ENCODE results near the gene PDSS2. TPM values are rescaled to one million over a fixed set of nuclear protein-coding genes. Genes with fewer than 3 reads are reported as not detected.
"Not testable (repeated sequence)": the region's sequence is repeated elsewhere in the genome, so short reads cannot be mapped to it uniquely, and the experiment has no call there.

The PDSS2 gene
- total RNA-seq, 3 donors from 2014 or later (not counting 1 experiment from before 2014, with no cell fraction given), result 11.2 to 15.5 (median 14.2) TPM

DNA sequence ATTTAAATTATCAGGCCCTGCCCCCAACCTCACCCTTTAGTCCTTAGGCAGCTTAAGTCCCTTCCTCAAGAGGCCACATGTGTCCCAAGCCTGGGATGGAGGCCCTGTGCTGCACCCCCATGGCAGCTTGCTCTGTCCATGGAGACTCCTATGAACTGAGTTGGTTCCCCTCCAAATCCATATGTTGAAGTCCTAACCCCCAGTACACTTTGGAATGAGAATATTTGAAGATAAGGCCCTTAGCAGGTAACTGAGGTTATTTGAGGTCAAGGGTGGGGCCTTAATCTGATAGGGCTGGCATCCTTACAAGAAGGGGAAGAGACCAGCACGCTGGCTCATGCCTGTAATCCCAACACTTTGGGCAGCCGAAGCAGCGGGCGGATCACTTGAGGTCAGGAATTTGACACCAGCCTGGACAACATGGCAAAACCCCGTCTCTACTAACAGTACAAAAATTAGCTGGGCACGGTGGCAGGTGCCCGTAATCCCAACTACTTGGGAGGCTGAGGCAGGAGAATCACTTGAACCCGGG, 337.3 kb downstream of the PDSS2 start:
- Histone ChIP-seq H3K36me3 (ENCODE audit: control insufficient read depth, insufficient read depth, low read length) (no peaks in the 10 kb centered on the region), H3K27ac (ENCODE audit: low read length) (no peak overlapping the region), H3K27me3 (ENCODE audit: control insufficient read depth, insufficient read depth, low read length) (peaks cover 4% of the 10 kb centered on the region), H3K4me3 (ENCODE audit: low read length) (no peak overlapping the region), H3K9me3 (ENCODE audit: control insufficient read depth, insufficient read depth, low read length) (no peaks in the 10 kb centered on the region), H3K4me1 (ENCODE audit: control insufficient read depth, insufficient read depth, low read length) (no peaks in the 10 kb centered on the region)
- no peak for TF ChIP-seq CTCF (IDR thresholded peaks at IDR 0.05)
- Mint-ChIP-seq H3K27ac (no peak overlapping the region), H3K9me3 (no peaks in the 10 kb centered on the region), H3K4me3 (no peak overlapping the region), H3K27me3 (ENCODE audit: low read depth in 2 of 2) (peaks cover 1 to 8% of the 10 kb centered on the region in 2 donors), H3K4me1 (no peaks in the 10 kb centered on the region), H3K36me3 (no peaks in the 10 kb centered on the region)
- 93% methylated on average over 8 of the region's 8 CpGs for WGBS (ENCODE audit: insufficient coverage)
- no peak for ATAC-seq
- no peak for DNase-seq
- intact Hi-C loops (cut with micrococcal nuclease), result no loop called here

DNA sequence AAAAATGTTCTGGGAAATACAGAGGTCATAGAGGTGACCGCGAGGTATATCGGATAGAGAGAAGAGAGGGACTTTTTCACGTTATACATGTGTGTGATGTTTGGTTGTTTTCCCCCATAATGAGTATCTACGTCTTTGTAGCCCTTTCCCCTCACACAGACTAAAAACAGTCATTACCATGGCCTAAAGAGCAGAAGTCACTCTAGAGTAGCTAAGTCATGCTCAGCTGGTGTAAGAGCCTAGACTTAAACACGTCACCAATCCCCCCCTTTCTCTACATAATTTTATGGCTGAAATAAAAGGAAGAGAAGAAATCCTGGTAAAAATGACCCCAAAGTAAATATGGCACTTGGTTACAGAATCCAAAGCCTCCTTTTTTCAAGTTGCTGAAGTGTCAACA, 338.1 kb downstream of the PDSS2 start:
- Histone ChIP-seq H3K4me1 (ENCODE audit: control insufficient read depth, insufficient read depth, low read length) (peaks cover 5% of the 10 kb centered on the region), H3K4me3 (ENCODE audit: low read length) (no peak overlapping the region), H3K36me3 (ENCODE audit: control insufficient read depth, insufficient read depth, low read length) (no peaks in the 10 kb centered on the region), H3K27ac (ENCODE audit: low read length) (no peak overlapping the region), H3K9me3 (ENCODE audit: control insufficient read depth, insufficient read depth, low read length) (no peaks in the 10 kb centered on the region), H3K27me3 (ENCODE audit: control insufficient read depth, insufficient read depth, low read length) (peaks cover 5% of the 10 kb centered on the region)
- DNase-seq, result no peak
- intact Hi-C loops (cut with micrococcal nuclease), result no loop called here
- Mint-ChIP-seq H3K4me3 (no peak overlapping the region), H3K4me1 (peaks cover 7% of the 10 kb centered on the region in 2 donors), H3K9me3 (no peaks in the 10 kb centered on the region), H3K27ac (no peak overlapping the region), H3K27me3 (ENCODE audit: low read depth in 2 of 2) (peaks cover 5 to 16% of the 10 kb centered on the region in 2 donors), H3K36me3 (no peaks in the 10 kb centered on the region)
- no peak for ATAC-seq
- WGBS (ENCODE audit: insufficient coverage), result 96% methylated on average over 3 of the region's 6 CpGs
- TF ChIP-seq CTCF (IDR thresholded peaks at IDR 0.05), result no peak

DNA sequence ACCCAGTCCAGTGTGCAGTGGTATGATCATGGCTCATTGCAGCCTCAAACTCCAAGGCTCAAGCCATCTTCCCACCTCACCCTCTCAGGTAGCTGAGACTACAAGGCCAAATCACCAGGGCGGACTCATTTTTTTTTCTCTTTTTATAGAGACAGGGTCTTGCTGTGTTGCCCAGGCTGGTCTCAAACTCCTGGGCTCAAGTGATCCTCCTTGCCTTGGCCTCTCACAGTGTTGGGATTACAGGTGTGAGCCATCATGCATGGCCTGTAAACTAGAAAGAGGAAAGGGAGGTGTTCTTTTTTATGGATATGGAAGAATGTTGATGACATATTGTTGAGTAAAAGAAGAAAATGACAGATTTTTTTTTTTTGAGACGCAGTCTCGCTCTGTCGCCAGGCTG, 339.0 kb downstream of the PDSS2 start:
- no peaks in the 10 kb centered on the region for H3K36me3 ChIP-seq (ENCODE audit: control insufficient read depth, insufficient read depth, low read length)
- H3K4me3 ChIP-seq (ENCODE audit: low read length), result no peak overlapping the region
- ATAC-seq, result no peak
- no peaks in the 10 kb centered on the region for H3K9me3 ChIP-seq (ENCODE audit: control insufficient read depth, insufficient read depth, low read length)
- H3K9me3 Mint-ChIP-seq, result no peaks in the 10 kb centered on the region
- peaks cover 6% of the 10 kb centered on the region for H3K27me3 ChIP-seq (ENCODE audit: control insufficient read depth, insufficient read depth, low read length)
- DNase-seq, result no peak
- H3K27ac ChIP-seq (ENCODE audit: low read length), result no peak overlapping the region
- intact Hi-C loops (cut with micrococcal nuclease), result no loop called here
- H3K27me3 Mint-ChIP-seq (ENCODE audit: low read depth in 2 of 2), result peaks cover 5 to 19% of the 10 kb centered on the region in 2 donors
- TF ChIP-seq CTCF (IDR thresholded peaks at IDR 0.05), result no peak
- H3K4me3 Mint-ChIP-seq, result no peak overlapping the region
- H3K27ac Mint-ChIP-seq, result no peak overlapping the region
- no peaks in the 10 kb centered on the region for H3K36me3 Mint-ChIP-seq
- peaks cover 14% of the 10 kb centered on the region for H3K4me1 ChIP-seq (ENCODE audit: control insufficient read depth, insufficient read depth, low read length)
- 96% methylated on average over 4 of the region's 4 CpGs for WGBS (ENCODE audit: insufficient coverage)
- peaks cover 11% of the 10 kb centered on the region in 2 donors for H3K4me1 Mint-ChIP-seq

GRCh38 chr6:107118976-107119375, 340.4 kb downstream of the PDSS2 start:
- H3K4me3 Mint-ChIP-seq, result no peak overlapping the region
- no peaks in the 10 kb centered on the region for H3K9me3 ChIP-seq (ENCODE audit: control insufficient read depth, insufficient read depth, low read length)
- H3K27me3 Mint-ChIP-seq (ENCODE audit: low read depth in 2 of 2), result peaks cover 5 to 19% of the 10 kb centered on the region in 2 donors
- H3K27ac Mint-ChIP-seq, result no peak overlapping the region
- no peaks in the 10 kb centered on the region for H3K36me3 ChIP-seq (ENCODE audit: control insufficient read depth, insufficient read depth, low read length)
- DNase-seq (no peak), ATAC-seq (no peak)
- 79% methylated on average over 2 of the region's 2 CpGs for WGBS (ENCODE audit: insufficient coverage)
- TF ChIP-seq CTCF (IDR thresholded peaks at IDR 0.05), result no peak
- H3K4me1 ChIP-seq (ENCODE audit: control insufficient read depth, insufficient read depth, low read length), result peaks cover 15% of the 10 kb centered on the region
- no peak overlapping the region for H3K27ac ChIP-seq (ENCODE audit: low read length)
- no peaks in the 10 kb centered on the region for H3K9me3 Mint-ChIP-seq
- H3K36me3 Mint-ChIP-seq, result no peaks in the 10 kb centered on the region
- no peak overlapping the region for H3K4me3 ChIP-seq (ENCODE audit: low read length)
- peaks cover 6% of the 10 kb centered on the region for H3K27me3 ChIP-seq (ENCODE audit: control insufficient read depth, insufficient read depth, low read length)
- intact Hi-C loops (cut with micrococcal nuclease), result no loop called here
- peaks cover 12% of the 10 kb centered on the region in 2 donors for H3K4me1 Mint-ChIP-seq

- H3K4me3 Mint-ChIP-seq; intact Hi-C loops (cut with micrococcal nuclease); H3K9me3 Mint-ChIP-seq; H3K27me3 ChIP-seq (ENCODE audit: control insufficient read depth, insufficient read depth, low read length); H3K4me3 ChIP-seq (ENCODE audit: low read length); H3K9me3 ChIP-seq (ENCODE audit: control insufficient read depth, insufficient read depth, low read length); ATAC-seq; DNase-seq; H3K36me3 Mint-ChIP-seq; H3K36me3 ChIP-seq (ENCODE audit: control insufficient read depth, insufficient read depth, low read length); H3K27ac ChIP-seq (ENCODE audit: low read length); H3K27ac Mint-ChIP-seq: not testable (repeated sequence)
- H3K4me1 ChIP-seq (ENCODE audit: control insufficient read depth, insufficient read depth, low read length), result peaks cover 19% of the 10 kb centered on the region
- Mint-ChIP-seq H3K27me3 (ENCODE audit: low read depth in 2 of 2) (peaks cover 5 to 19% of the 10 kb centered on the region in 2 donors), H3K4me1 (peaks cover 16 to 17% of the 10 kb centered on the region in 2 donors)
- WGBS (ENCODE audit: insufficient coverage), result 96% methylated on average over 9 of the region's 9 CpGs
Observed at GRCh38 chr6:107118540-107118939, 340.8 kb downstream of the PDSS2 start.
